ENCODE results near the gene POTEJ.
"Not testable (repeated sequence)": the region's sequence is repeated elsewhere in the genome, so short reads cannot be mapped to it uniquely, and the experiment has no call there.

GRCh38 chr2:130583582-130583981 is 27.7 kb upstream of the POTEJ start:
- TF ChIP-seq FOXK2 (IDR thresholded peaks at IDR 0.05); FOXA1 (IDR thresholded peaks at IDR 0.05); HDGF (IDR thresholded peaks at IDR 0.05; ENCODE audit: borderline replicate concordance); SUZ12 (IDR thresholded peaks at IDR 0.05); ZNF384 (IDR thresholded peaks at IDR 0.05); ARNT (IDR thresholded peaks at IDR 0.05); ELF4 (IDR thresholded peaks at IDR 0.05); FOXM1 (IDR thresholded peaks at IDR 0.05; ENCODE audit: borderline replicate concordance); BHLHE40 (IDR thresholded peaks at IDR 0.05; ENCODE audit: borderline replicate concordance): not testable (repeated sequence)
